HepG2 (cell line): Measurements from ENCODE around the gene AIFM1. TPM values are rescaled to one million over a fixed set of nuclear protein-coding genes. Genes with fewer than 3 reads are reported as not detected.

Experiments used
- ARNT2 ChIP-seq: sonication (generic); formaldehyde crosslinking; IDR thresholded peaks from 2 replicates; pipeline ENCODE4 v1.8.0; 2022; ENCODE audit warnings: mild to moderate bottlenecking, low read depth, missing genetic modification reagents, moderate library complexity
- CCAR2 ChIP-seq: fragments of 200-400 bp; formaldehyde crosslinking; optimal IDR thresholded peaks from 2 replicates; pipeline ENCODE3; 2018; ENCODE audit warnings: low read depth, mild to moderate bottlenecking, low read length, moderate library complexity
- CHCHD3 ChIP-seq: sonication (generic); formaldehyde crosslinking; IDR thresholded peaks from 2 replicates; pipeline ENCODE4 v1.8.0; 2022; ENCODE audit warnings: mild to moderate bottlenecking, missing genetic modification reagents, moderate library complexity
- EEA1 ChIP-seq: sonication (generic); formaldehyde crosslinking; IDR thresholded peaks from 2 replicates; pipeline ENCODE4 v1.5.1; 2020; ENCODE audit warnings: mild to moderate bottlenecking, missing genetic modification reagents, borderline replicate concordance
- ISX ChIP-seq: sonication (generic); formaldehyde crosslinking; conservative IDR thresholded peaks from 2 replicates; pipeline ENCODE4 v1.5.0; 2020; ENCODE audit warnings: missing genetic modification reagents
- SMAD9 ChIP-seq: sonication (generic); formaldehyde crosslinking; IDR thresholded peaks from 2 replicates; pipeline ENCODE4 v1.5.1; 2020; ENCODE audit warnings: mild to moderate bottlenecking, missing genetic modification reagents
- SMYD3 ChIP-seq: sonication (generic); formaldehyde crosslinking; IDR thresholded peaks from 2 replicates; pipeline ENCODE4 v1.8.1; 2023; ENCODE audit warnings: mild to moderate bottlenecking, missing genetic modification reagents
- SRSF9 ChIP-seq: fragments of 200-400 bp; formaldehyde crosslinking; IDR thresholded peaks from 2 replicates; pipeline ENCODE4 v1.6.1; 2018; ENCODE audit warnings: borderline replicate concordance, mild to moderate bottlenecking, low read depth, low read length; ENCODE audit not compliant: insufficient read depth, poor library complexity, severe bottlenecking
- ZNF329 ChIP-seq: sonication (generic); formaldehyde crosslinking; IDR thresholded peaks from 2 replicates; pipeline ENCODE4 v1.9.0; 2021; ENCODE audit warnings: low read depth, mild to moderate bottlenecking, missing genetic modification reagents
- ZNF678 ChIP-seq: sonication (generic); formaldehyde crosslinking; IDR thresholded peaks from 2 replicates; pipeline ENCODE4 v1.4.0; 2020; ENCODE audit warnings: mild to moderate bottlenecking, missing genetic modification reagents
- ZNF841 ChIP-seq: sonication (generic); formaldehyde crosslinking; IDR thresholded peaks from 2 replicates; pipeline ENCODE4 v1.8.1; 2023; ENCODE audit warnings: missing genetic modification reagents, borderline replicate concordance
- polyA plus RNA-seq, 8 experiments: library from polyadenylated mRNA; depleted of rRNA in 3 of 8; stranded (reverse) in 7 of 8; unstranded in 1 of 8; fragments of >200 nt; fragmentation: Illumina TruSeq in 4 of 8; extraction: Trizol in 4 of 8; gene quantifications; 2 replicates each; pipeline versions ENCODE4 v1.2.1 to v1.2.3, GENCODE V29; 2011 to 2016; ENCODE audit warnings: low read depth in 4 of 8, missing spikeins in 1 of 8, mixed read lengths in 1 of 8; ENCODE audit not compliant: insufficient read depth in 1 of 8
- total RNA-seq, 5 experiments: library from RNA; depleted of rRNA; stranded (reverse); fragments of >200 nt; fragmentation: Illumina TruSeq; extraction: Trizol; gene quantifications; 2 replicates each; pipeline ENCODE4 v1.2.3, GENCODE V29; 2016; ENCODE audit warnings: low read depth in 1 of 5
- TF ChIP-seq, protein P1 (sequence below): sonication (generic); formaldehyde crosslinking; IDR thresholded peaks from 2 replicates; pipeline ENCODE4 v1.5.0; 2020; ENCODE audit warnings: mild to moderate bottlenecking, missing genetic modification reagents, borderline replicate concordance
- TF ChIP-seq, protein P2 (sequence below): fragments of 450-650 bp; IDR thresholded peaks from 2 replicates; pipeline ENCODE4 v1.6.1; 2017; ENCODE audit warnings: mild to moderate bottlenecking
- TF ChIP-seq, protein P3 (sequence below): IDR thresholded peaks from 2 replicates; pipeline ENCODE4 v1.6.1; 2018; ENCODE audit warnings: missing genetic modification reagents
- TF ChIP-seq, protein P4 (sequence below): sonication (generic); formaldehyde crosslinking; IDR thresholded peaks from 2 replicates; pipeline ENCODE4 v1.9.0; 2022; ENCODE audit warnings: low read depth, missing genetic modification reagents
- TF ChIP-seq, protein P5 (sequence below): sonication (generic); formaldehyde crosslinking; IDR thresholded peaks from 2 replicates; pipeline ENCODE4 v1.5.1; 2020; ENCODE audit warnings: mild to moderate bottlenecking, missing genetic modification reagents

The AIFM1 gene
- total and polyA plus RNA-seq, 2 of the 13 experiments (the other 11 are each of a cell fraction or from before 2014, with no cell fraction given), result 42.8 to 46.9 TPM

DNA sequence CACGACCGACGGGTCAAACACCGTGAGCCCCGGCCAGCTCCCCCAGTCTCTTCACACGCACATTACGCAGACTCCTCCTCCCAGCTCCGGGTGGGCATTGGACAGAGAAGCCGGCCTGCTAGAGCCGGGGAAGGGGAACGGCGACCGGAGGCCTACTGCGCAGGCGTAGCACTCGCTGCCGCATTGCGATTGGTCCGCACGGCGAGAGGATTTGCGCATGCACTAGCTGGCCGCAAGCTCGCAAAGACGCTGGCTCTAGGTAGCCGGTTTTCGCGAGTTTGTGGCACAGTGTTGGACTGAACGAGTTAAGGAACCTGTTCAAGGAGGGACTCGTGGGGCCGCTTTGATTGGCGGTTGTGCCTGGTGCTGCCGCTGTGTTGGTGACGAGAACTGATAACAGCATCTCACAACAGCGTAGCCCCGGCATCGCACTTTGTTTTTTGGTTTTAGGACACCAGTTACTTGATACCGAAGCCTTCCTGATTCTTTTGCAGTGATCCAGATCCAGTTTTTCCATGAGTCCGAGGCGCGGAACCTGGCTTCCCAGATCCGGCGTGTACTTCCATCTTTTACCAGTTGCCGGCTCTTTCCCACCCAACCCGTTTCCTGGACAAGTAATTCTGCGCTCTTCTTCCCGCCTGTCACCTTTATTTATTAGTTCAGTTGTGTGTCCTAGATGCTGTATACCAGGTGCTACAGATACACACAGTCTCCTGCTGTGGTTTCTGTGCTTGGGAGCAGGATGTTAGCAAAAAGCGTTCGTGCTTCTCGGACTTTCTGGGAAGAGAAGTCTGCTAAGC is at the start of gene AIFM1 (continued):
- TF ChIP-seq, protein P1, sequence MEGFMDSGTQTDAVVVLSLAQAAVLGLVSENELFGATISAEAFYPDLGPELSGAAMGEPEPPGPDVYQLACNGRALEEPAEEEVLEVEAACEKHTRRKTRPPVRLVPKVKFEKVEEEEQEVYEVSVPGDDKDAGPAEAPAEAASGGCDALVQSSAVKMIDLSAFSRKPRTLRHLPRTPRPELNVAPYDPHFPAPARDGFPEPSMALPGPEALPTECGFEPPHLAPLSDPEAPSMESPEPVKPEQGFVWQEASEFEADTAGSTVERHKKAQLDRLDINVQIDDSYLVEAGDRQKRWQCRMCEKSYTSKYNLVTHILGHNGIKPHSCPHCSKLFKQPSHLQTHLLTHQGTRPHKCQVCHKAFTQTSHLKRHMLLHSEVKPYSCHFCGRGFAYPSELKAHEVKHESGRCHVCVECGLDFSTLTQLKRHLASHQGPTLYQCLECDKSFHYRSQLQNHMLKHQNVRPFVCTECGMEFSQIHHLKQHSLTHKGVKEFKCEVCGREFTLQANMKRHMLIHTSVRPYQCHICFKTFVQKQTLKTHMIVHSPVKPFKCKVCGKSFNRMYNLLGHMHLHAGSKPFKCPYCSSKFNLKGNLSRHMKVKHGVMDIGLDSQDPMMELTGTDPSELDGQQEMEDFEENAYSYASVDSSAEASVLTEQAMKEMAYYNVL (CRISPR knock-in tag), result no peak
- TF ChIP-seq SMYD3 (CRISPR knock-in tag) (no peak), CHCHD3 (CRISPR knock-in tag) (no peak), ISX (CRISPR knock-in tag) (no peak), CCAR2 (no peak), ZNF678 (CRISPR knock-in tag) (no peak), ZNF329 (no peak), SMAD9 (CRISPR knock-in tag) (no peak), EEA1 (CRISPR knock-in tag) (no peak), ARNT2 (no peak), SRSF9 (no peak), ZNF841 (no peak)
- TF ChIP-seq, protein P2, sequence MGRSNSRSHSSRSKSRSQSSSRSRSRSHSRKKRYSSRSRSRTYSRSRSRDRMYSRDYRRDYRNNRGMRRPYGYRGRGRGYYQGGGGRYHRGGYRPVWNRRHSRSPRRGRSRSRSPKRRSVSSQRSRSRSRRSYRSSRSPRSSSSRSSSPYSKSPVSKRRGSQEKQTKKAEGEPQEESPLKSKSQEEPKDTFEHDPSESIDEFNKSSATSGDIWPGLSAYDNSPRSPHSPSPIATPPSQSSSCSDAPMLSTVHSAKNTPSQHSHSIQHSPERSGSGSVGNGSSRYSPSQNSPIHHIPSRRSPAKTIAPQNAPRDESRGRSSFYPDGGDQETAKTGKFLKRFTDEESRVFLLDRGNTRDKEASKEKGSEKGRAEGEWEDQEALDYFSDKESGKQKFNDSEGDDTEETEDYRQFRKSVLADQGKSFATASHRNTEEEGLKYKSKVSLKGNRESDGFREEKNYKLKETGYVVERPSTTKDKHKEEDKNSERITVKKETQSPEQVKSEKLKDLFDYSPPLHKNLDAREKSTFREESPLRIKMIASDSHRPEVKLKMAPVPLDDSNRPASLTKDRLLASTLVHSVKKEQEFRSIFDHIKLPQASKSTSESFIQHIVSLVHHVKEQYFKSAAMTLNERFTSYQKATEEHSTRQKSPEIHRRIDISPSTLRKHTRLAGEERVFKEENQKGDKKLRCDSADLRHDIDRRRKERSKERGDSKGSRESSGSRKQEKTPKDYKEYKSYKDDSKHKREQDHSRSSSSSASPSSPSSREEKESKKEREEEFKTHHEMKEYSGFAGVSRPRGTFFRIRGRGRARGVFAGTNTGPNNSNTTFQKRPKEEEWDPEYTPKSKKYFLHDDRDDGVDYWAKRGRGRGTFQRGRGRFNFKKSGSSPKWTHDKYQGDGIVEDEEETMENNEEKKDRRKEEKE, result no peak
- TF ChIP-seq, protein P3, sequence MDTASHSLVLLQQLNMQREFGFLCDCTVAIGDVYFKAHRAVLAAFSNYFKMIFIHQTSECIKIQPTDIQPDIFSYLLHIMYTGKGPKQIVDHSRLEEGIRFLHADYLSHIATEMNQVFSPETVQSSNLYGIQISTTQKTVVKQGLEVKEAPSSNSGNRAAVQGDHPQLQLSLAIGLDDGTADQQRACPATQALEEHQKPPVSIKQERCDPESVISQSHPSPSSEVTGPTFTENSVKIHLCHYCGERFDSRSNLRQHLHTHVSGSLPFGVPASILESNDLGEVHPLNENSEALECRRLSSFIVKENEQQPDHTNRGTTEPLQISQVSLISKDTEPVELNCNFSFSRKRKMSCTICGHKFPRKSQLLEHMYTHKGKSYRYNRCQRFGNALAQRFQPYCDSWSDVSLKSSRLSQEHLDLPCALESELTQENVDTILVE (CRISPR knock-in tag), result no peak
- TF ChIP-seq, protein P4, sequence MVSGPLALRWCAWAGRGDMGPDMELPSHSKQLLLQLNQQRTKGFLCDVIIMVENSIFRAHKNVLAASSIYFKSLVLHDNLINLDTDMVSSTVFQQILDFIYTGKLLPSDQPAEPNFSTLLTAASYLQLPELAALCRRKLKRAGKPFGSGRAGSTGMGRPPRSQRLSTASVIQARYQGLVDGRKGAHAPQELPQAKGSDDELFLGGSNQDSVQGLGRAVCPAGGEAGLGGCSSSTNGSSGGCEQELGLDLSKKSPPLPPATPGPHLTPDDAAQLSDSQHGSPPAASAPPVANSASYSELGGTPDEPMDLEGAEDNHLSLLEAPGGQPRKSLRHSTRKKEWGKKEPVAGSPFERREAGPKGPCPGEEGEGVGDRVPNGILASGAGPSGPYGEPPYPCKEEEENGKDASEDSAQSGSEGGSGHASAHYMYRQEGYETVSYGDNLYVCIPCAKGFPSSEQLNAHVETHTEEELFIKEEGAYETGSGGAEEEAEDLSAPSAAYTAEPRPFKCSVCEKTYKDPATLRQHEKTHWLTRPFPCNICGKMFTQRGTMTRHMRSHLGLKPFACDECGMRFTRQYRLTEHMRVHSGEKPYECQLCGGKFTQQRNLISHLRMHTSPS, result no peak; the same call in 1 of the 2 replicates
- TF ChIP-seq, protein P5, sequence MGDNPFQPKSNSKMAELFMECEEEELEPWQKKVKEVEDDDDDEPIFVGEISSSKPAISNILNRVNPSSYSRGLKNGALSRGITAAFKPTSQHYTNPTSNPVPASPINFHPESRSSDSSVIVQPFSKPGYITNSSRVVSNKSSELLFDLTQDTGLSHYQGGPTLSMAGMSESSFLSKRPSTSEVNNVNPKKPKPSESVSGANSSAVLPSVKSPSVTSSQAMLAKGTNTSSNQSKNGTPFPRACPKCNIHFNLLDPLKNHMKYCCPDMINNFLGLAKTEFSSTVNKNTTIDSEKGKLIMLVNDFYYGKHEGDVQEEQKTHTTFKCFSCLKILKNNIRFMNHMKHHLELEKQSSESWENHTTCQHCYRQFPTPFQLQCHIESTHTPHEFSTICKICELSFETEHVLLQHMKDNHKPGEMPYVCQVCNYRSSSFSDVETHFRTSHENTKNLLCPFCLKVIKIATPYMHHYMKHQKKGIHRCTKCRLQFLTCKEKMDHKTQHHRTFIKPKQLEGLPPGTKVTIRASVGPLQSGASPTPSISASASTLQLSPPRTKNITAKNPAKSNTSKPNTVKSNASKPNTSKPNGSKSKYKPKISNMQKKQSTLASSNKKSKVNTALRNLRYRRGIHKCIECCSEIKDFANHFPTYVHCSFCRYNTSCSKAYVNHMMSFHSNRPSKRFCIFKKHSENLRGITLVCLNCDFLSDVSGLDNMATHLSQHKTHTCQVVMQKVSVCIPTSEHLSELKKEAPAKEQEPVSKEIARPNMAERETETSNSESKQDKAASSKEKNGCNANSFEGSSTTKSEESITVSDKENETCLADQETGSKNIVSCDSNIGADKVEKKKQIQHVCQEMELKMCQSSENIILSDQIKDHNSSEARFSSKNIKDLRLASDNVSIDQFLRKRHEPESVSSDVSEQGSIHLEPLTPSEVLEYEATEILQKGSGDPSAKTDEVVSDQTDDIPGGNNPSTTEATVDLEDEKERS (CRISPR knock-in tag), result no peak
